Esophagus mucosa (tissue), 1 donor: ENCODE data around the gene GNG2. TPM values are rescaled to one million over a fixed set of nuclear protein-coding genes. Genes with fewer than 3 reads are reported as not detected.

ENCODE experiments used
- ATAC-seq: fragments of 200-7000 bp; cut with Tn5 transposase; one replicate; pipeline ENCODE4 v1.9.1; 2020
- total RNA-seq: library from RNA; stranded (reverse); gene quantifications from one replicate; pipeline ENCODE4 v1.2.4, GENCODE V29; 2023
- donor health status: DM: yes; HTN: yes; CAD: no.

The GNG2 gene
- total RNA-seq, 1 donor from 2014 or later = 1.5 TPM

DNA sequence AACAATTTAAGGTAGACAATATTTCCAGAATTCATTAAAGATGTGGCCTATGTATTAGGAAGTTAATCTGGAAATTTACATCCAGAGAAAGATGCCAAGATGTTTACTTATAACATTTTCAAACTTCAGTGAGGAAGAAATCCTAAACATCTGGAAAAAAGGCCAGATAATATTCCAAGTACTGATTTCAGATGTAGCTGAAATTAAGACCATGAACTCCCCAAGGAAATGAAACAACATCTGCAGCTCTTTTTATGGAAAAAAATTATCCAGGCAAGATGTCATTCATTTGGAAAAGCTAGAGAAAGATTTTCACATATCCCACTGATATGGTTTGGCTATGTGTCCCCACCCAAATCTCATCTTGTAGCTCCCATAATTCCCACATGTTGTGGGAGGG, 35.0 kb downstream of the GNG2 start:
- no peak for ATAC-seq

GRCh38 chr14:51897791-51898355, 37.5 kb downstream of the GNG2 start:
- ATAC-seq = no peak

- ATAC-seq = no peak
Measured at GRCh38 chr14:51901475-51902024, 41.1 kb downstream of the GNG2 start.

- ATAC-seq = peak; percentile 41
Measured at GRCh38 chr14:51905656-51906121, 45.3 kb downstream of the GNG2 start.

DNA sequence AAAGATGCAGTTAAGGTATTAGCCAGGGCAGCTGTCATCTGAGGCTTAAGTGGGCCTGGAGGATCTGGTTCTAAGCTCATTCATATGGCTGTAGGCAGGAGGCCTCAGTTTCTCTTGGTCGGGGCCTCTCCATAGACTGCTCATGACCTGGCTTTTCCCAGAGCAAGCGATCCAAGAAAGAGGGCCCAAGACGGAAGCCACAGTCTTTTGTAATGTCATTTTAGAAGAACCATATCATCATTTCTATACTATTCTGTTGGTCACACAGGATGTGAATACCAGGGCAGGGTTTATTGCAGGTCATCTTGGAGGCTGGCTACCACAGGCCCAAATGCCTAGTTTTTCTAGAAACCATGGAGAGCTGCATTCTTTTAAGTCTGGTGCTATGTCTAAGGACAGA, 47.7 kb downstream of the GNG2 start:
- ATAC-seq = no peak

- ATAC-seq = no peak
Measured at GRCh38 chr14:51912112-51912786, 51.8 kb downstream of the GNG2 start.

DNA sequence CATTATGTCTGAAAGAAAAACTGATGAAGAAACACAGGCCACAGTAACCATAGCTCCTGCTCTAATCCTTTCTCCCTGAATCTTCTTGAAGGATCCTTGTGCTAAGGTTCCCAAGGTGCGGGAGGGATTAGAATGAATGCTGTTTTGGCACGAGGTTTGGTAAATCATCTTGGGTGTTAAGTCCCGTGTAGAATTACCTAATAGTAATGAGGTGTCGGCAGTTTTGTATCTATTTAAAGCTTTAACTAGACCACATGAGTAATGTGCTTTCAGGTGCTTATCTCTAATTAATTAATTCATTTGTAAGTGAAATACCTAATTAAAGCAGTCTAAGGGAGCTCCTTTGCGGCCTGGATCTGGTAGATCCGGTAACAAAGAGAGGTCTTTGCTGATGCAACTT, 53.9 kb downstream of the GNG2 start:
- ATAC-seq = no peak

GRCh38 chr14:51917193-51917592, 56.8 kb downstream of the GNG2 start:
- no peak for ATAC-seq

- no peak for ATAC-seq
Measured at GRCh38 chr14:51921026-51921425, 60.6 kb downstream of the GNG2 start.

GRCh38 chr14:51922624-51923023, 62.2 kb downstream of the GNG2 start:
- ATAC-seq = no peak

DNA sequence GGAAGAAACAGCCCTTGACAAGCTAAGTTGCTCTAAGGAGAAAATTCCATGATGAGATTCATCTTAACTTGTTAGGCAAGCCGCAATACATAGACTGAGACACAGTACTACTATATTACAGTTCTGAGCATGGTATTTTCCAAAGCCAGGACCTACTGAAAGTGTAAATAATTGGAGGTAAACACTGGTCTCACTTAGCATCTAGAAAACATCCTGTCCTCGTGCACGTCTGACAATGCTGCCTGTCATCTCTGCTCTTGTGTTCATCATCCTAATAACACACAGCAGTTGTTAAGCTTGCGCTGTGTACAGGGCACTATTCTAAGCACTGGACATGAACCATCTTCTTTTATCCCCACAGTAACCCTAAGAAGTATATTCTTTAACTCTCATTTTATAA, 64.2 kb downstream of the GNG2 start:
- no peak for ATAC-seq

GRCh38 chr14:51925980-51926379, 65.6 kb downstream of the GNG2 start:
- no peak for ATAC-seq

DNA sequence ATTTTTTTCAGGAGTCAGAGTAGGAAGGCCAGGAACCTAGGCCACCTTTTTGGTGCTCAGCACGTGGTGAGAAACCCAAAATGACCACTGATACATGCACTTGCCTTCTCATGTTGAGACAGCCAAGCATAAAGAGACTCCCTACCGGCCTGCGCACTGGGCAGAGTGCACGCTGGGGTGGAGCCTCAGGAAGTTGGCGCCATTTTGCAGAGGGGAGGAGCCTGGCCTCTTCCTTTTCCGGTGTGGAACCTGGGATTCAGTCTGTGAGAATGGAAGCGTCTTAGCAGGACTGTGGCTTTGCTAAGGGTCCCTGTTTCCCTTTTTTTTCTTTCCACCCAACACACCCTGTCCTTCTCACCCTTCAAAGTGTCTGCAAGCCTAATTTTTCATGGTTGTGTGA, 66.0 kb downstream of the GNG2 start:
- ATAC-seq = no peak

- peak; percentile 67 for ATAC-seq
Measured at GRCh38 chr14:51928568-51928967, 68.2 kb downstream of the GNG2 start.

- ATAC-seq = peak; percentile 47
Measured at GRCh38 chr14:51929166-51929565, 68.8 kb downstream of the GNG2 start.

DNA sequence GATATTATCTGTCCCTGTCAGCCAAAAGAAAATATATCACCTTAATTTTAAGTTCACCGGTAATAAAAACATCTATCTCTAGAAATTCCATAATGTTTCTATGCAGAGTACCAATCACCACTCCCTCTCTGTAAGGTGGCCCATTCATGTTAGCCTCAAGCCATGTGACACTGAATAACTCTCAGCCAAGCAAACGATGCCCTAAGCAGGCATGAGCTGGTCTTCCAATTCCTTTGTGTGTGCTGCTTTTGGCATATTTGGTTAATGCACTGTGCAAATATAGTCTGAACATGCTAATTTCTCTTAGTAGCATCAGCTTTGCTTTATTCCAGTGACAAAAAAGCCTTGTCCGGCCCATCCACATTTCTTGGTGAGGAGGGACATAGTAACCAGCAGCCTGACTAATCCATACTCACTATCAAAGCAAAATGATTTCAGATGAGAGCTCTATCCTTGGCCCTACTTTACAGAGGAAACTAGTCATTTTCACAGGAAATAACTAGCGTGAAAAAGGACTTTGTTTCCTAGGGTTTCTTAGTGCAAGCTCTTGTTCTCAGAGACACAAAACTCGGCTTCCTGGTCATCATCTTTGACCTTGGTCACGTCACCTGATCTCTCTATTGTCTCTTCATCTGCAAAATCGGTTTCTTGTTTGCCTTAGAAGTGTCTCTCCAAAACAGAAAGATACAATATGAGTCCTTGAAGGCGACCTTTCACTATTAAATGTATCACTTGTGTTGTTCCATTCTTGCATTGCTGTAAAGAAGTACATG, 69.7 kb downstream of the GNG2 start:
- ATAC-seq = no peak

DNA sequence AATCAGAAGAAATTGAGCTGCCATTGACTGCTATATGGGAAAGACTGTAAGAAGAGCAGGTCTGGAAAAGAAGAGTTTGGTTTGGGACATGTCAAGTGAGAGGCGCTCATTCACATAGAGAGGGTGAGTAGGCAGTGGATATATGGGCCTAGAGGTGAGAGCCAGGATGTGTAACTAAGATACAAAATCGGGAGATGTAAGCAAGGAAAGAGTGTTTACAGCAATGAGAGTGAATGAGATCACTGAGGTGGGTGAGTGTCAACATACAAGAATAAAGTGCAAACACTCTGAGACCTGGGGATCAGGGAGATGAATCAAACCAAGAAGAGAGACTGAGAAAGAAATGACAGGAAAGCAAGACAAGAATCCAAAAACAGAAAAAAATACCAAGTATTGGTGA, 70.9 kb downstream of the GNG2 start:
- ATAC-seq = no peak

DNA sequence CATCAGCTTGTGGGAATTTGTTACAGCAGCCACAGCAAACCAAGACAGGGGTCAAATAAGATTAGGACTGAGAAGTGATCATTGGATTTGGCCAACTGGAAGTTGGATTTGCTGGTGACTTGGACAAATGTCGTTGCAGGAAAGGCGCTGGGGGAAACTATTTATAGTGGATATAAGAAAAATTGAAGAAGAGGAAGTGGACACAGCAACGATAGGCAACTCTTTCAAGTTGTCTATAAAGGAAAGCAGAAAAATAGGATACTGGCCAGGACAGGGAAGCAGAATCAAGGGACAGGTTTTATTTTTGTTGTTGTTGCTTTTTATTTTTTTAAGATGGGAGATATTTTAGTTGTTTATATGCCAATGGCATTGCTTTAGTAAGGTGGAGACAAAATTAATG, 72.8 kb downstream of the GNG2 start:
- no peak for ATAC-seq

GRCh38 chr14:51938137-51938536, 77.7 kb downstream of the GNG2 start:
- ATAC-seq = no peak

- no peak for ATAC-seq
Measured at GRCh38 chr14:51938821-51939220, 78.4 kb downstream of the GNG2 start.

- ATAC-seq = no peak
Measured at GRCh38 chr14:51939226-51939625, 78.8 kb downstream of the GNG2 start.

GRCh38 chr14:51939755-51940301, 79.4 kb downstream of the GNG2 start:
- ATAC-seq = no peak

DNA sequence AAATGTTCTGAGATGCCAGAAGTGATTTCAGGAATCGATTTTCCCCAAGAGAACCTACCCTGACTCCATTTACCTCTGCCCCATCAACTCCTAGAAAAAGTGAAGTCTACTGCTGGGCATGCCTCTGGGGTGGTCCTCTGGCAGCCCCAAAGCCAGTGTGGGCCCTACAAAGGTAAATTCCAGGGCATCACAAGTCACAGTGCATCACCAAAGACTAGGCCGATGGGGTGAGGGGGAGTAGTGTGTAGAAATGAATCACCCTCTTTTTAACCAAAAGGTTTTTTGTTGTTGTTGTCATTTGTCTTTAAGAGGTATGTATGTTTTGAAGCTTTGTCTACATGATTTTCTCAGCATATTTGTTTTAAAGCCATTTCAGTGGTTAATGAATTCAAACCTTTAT, 82.6 kb downstream of the GNG2 start:
- ATAC-seq = no peak
